Right renal pelvis (tissue), 4 donors: Measurements from ENCODE around the gene ATP2B2. TPM values are rescaled to one million over a fixed set of nuclear protein-coding genes. Genes with fewer than 3 reads are reported as not detected.

ENCODE experiments used
- DNase-seq, 4 donors: peaks; one replicate each; pipeline ENCODE4 v3.0.0-alpha.2; 2013; ENCODE audit warnings: low read depth in 4 of 4, low spot score in 3 of 4, missing footprints in 1 of 4
- polyA plus RNA-seq, 4 donors: library from polyadenylated mRNA; unstranded; fragments of 120-200 nt; gene quantifications; one replicate each; pipeline ENCODE4 v1.2.1, GENCODE V29; 2013; ENCODE audit not compliant: insufficient read length in 4 of 4

Gene ATP2B2
- polyA plus RNA-seq, 4 donors: 0.38 to 0.51 (median 0.41) TPM

DNA sequence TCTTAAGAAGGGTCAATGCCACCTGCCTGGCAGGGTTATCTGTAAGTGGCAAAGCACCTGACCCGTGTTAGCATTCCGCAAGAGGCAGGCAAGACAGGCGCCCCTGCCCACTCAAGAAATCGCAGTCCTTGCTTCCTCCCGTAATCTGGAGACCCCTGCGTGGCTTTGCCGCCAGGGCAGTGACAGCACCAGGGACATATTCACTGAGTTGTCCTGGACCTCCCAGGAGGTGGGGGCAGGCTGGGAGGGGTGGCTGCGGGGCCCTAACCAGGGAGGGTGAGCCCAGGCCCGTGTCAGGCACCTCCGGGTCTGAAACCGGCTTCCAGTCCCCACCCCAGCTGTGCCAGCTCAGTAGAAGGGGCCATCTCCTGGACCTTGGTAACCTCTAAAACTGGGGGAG is 168.6 kb downstream of the ATP2B2 start:
- DNase-seq: no peak

DNA sequence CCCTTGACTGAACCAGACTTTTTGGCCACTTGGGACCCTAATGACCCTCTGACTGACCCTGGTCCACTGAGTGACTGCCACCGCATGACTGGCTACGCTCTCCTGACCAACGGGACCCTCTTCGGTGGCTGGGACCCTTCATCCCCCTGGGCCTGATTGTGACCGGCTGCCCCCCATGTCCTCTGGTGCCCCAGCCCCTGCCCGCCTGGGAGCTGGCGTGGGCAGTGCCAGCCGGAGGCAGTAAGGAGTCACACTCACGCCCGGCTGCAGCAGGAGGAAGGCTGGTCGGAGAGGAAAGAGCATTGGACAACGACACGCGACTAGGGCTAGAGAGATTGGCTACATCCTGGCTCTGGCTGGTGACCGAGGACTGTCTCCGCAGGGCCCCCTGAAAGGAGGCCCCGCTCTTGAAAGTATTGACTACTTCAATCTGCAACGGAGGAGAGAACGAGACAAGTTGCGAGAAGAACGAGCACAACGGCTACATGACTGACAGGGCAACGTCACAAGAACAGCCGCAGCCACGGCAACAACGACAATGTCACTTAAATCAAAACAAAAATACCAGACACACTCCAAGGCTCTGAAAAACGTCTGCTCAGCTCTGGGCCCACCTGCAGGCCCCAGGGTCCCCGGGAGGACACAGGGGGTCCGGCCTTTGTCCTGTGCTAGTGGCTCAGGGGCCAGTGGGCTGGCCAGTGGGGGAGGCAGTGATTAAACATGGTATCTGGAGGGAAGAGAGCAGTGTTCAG is 169.3 kb downstream of the ATP2B2 start:
- no peak for DNase-seq

DNA sequence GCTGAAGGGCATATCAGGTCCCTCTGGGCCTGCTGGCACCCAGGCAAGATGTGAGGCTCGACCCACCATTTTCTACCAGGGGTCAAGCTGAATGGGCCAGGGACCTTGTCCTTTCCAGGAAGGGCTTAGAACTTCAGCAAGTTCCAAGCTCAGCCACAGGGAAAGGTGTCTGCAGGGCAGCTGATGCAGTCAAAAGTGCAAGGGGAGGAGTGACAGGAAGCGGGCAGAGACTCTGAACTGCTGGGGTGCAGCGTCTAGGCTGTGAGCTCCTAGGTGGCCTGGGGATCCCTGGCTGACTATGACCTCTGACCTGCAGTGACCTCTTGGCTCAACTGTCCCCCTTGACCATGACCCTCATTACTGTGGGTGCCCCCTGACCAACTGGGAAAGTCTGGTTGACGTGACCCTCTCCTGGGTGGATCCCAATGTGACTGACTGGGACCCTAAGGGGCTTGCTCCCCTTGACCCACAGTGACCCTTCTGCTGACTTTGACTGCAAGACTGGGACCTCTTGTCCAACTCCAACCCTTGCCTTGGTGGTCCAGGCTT is 170.1 kb downstream of the ATP2B2 start:
- DNase-seq: no peak

DNA sequence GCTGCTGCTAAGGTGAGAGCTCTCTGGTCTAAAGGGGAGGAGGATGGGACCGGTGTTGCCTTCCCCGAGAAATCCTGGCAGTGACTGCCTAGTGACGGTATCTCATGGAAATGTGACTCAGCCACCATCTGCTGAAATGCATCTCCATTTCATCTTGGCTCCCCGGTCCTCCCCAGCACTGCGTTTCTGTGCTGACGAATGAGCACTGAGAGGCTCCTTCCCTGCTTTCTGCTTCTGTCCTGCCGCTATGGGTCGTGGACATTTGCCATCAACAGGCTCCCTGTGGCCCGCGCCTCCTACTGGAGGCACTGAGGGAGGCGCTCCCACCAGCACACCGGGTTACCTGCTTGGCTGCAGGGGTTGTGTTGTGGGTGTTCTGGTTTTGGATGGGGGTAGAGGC is 170.9 kb downstream of the ATP2B2 start:
- no peak for DNase-seq

DNA sequence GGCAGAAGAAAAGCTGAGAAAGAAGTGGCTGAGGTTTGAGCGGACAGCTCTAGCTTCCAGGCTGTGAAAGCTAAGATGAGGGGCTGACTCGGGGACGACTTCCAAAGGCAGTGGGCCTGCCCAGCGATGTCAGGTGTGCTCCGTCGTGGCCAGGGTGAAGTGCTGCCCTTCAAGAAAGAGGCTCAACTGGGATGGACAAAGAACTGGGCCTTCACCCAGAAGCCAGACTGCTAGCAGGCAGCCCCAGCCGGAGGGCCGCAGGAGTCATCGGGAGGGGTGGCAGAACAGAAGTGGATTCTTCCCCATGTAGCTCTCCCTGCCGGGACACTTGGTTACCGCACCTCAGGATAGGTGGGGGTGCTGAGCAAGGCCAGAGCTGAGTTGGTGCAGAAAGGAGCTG is 171.3 kb downstream of the ATP2B2 start:
- no peak for DNase-seq

DNA sequence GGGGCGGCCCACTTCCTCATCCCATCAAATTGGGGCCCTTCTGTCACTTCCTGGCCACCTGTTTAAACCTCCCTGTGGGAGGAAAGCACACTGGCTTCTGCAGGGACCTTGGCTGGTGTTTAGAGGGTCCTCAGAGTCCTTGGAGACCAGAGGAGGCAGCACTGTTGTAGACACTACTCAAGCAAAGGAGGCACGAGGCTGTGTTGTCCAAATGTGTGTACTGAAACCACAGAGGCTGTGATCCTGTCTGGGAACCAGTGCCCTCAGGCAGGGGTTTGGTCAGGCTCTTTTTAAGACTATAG is 172.1 kb downstream of the ATP2B2 start:
- no peak for DNase-seq

DNA sequence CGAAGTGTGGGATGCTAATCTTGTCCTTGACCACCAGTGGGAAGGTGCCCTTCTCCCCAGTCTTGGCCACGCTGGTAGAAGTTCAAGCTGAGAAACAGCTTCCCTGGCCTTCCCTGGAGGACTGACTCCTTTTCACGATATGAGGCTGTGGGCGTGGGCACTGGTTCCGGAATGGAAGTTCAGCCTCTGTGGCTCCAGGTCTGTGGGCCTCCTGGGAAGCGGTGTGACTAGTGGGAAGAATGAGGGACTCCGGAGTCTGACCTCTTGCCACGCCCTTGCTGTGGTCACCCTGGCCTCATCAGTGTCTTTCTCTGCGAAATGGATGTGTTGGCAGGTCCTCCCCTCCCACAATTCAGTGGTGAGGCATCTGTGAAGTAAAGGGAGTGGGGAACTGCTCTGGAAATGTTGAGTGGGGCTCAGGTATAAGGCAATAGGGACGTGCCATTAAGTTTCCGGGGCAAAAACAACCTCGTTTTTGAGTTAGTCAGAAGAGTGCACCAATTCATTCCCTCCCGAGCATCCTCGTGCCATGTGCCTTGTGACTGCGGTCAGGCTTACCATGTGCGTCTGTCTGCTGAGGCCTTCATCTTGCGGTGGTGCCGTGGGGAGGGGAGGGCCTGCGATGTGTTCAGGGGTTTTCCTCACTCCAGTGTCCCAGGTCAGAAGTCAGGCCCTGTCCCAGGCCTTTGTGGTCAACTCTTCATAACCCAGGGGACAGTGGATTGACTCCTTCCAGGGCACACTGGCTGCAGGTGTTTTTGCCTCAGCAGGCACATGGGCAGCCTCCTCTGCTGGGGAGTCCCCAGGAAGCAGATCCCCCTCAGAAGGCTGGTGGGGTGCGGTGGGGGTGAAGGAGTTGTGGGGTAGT is 172.7 kb downstream of the ATP2B2 start:
- no peak for DNase-seq

DNA sequence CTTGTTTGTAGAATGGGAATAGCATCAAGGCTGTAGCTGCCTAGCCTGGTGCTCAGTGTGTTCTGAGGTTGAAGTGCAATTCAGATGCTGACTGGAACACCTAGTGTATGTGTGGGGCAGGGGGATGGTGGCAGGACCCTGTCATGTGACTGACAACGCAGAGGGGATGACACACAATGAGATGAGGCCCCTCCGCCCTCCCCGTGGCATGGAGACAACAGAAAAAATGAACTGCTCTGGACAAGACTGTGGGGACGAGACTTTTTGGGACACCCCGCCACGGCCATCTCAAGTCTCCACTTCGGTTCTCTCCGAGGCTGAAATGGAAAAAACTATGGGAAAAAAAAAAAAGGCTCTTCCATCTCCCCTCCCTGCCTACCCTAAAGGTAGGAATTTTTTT is 174.1 kb downstream of the ATP2B2 start:
- DNase-seq: no peak

DNA sequence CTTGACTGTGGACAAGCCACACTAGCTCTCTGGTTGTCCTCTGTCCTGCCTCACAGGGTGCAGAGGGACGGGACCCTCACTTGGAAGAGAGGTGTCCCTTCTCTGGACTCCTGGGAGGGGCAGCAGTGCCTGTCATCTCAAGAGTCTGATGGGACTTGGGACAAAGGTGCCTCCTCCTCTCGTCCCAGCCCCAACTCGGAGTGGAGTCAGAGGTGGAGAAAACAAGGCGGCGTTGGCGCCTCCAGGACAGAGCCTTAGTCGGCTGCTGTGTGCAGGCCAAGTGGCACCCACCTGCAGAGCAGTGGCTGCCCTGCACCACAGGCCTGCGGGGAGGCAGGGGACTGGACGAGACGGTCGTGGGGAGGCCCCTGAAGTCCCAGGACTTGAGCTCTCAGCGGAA is 175.1 kb downstream of the ATP2B2 start:
- no peak for DNase-seq

DNA sequence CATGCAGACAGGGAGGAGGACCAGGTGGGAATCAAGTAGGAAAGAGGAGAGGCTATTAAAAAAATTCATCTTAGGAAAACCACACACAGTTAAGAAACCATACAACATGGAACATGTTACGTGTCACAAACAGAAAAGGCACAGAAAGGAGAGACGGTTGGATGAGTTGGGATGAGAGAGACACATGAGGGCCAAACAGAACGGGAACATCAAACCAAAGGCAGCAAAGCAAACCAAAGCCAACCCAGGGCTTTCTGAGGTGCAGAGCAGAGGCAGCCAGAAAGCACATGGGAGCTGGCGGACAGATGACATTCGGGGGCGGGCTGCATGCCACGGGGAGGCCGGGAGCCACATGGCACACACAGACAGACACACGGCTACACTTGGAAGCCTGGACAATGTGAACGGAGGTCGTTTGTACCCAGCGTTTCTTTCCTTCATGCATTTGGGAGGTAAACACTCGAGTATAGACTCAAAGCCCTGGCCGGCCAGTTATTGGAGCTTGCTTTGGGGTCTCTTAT is 175.8 kb downstream of the ATP2B2 start:
- no peak for DNase-seq

DNA sequence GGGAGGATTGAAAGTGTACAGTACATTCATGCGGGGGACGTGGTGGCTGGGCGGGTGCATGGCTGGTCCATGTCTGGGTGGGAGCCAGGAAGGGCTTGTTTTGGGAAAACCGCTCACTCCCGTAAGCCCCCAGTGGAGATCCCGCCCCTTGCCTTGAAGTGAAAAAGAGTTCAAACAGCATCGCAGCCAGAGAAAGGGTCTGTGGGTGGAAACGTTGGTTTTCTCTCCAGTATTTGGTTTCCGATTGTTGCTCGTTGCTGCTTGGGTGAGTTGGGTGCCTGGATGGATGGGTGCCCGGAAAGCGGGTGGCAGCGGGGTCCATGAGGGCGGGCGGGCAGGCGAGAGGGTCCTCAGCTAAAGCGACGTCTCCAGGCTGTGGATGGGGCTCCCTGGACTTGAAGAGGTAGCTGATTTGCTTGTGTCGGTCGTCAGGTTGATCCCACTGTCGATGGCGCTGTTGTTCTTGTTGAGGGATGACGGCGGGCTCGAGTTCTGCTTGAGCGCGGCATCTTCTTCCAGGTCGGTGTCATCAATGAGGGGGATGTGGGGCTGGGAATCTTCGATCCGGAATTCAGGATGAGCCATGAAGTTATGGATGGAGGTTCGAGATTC is 176.8 kb downstream of the ATP2B2 start:
- no peak for DNase-seq

DNA sequence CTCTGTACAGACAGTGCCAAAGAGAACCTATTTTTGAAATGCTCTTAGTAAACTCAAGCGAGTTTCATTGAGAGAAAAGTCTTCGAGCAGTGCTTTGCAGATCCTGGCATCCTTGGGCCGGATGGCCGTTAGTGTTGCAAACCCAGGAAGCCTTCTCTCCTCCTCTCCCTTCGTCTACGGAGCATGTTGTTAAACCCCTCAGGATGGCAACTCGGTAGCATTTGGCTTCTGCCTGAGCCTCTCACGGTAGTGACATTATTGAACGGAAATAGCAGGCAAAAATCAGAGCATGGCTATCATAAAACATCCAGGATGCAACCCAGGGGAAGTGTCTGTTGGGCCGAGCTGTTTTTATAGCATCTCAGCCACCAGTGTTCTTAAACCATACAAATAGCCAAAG is 177.8 kb downstream of the ATP2B2 start:
- no peak for DNase-seq

DNA sequence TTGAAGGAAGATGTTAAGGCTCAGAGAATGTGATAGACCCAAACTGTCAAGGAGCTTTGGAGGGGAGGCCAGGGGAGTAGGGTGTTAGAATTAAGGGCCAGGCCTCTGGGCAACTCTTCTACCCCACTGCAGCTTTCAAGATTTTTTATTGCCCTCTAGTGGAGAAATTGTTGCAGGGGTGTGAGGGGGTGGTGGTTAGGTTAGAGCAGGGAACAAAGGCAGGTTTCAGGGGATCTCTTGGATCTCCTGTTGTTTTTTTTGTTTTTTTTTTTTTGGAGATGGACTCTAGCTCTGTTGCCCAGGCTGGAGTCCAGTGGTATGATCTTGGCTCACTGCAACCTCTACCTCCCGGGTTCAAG is 183.1 kb downstream of the ATP2B2 start:
- no peak for DNase-seq

DNA sequence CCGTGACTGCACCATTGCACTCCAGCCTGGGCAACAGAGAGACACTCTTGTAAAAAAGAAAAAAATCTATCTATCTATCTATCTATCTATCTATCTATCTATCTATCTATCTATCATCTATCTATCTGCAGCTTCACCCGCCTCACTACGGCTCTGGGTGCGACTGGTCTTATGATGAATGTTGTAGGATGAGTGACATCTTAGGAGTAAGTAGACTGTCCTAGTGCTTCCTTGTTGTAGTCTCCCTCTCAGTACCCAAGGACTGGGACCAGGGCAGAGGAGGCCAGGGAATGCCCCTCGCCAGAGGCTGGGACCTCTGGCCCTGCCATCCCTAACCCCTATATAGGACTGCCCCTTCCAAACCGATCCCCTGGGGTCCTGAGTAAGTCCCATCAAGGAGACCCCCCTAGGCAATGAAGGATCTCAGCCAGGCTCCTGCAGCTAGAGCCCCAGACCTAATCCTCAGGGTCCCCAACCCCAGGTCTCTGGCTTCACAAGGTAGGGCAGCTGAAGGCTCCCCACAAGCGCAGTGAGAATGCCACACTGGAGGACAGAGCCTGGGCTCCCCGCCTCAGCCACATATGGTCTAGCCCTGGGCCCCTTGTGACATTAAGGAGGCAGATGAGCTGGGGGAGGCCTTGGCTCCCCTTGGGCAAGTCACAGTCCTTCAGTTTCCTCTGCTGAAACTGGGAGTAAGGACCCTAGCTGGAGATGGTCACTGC is 183.6 kb downstream of the ATP2B2 start:
- DNase-seq: no peak

DNA sequence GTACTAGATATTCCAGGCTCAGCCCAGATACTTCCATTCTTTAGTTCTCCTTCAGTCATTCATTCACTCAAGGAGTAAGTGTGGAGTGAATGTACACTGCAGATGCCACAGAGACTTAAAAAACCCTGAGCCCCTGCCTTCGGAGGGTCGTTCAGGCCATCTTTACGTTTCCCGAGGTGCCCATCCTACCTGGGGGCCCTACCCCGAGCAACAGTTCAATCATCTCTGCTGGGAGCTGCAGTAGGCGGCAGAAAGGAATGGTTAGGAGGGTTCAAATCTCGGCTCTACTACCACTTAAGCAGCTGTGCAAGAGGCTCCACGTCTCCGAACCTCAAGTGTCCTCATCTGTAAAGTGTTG is 185.1 kb downstream of the ATP2B2 start:
- DNase-seq: no peak

DNA sequence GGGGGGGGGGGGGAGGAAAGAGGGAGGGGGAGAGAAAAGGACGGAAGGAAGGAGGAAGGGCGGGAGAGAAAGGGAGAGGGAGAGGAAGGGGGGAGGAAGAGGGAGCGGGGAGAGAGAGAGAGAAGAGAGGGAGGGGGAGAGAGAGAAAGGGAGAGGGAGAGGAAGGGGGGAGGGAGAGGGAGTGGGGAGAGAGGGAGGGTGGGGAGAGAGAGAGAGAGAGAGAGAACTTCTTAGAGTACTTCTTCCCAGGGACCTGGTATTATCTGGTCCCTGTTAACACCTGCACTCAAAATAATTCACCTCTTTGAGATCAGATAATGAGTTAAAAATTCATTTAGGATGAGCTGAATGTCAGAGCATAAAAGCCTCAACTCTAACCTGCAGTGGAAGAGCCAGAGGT is 185.6 kb downstream of the ATP2B2 start:
- DNase-seq: no peak

DNA sequence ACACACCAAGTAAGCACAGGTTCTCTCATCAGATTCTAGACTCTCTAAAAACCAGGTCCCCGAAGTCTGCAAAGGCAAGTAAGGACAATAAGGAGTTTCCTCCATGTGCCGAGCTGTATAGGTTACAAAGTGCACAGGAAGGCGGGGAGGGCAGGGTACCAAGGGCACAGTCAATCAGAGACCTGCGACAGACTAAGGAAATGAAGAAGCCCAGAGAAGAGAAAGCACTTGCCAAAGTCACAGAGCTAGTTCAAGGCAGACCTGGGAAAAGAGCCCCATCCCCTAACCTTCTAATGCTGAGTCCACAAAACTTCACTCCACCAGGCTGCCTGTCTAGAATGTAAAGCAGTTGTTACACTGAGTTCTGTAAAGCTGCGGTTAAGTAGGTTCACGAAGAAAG is 186.1 kb downstream of the ATP2B2 start:
- DNase-seq: no peak

DNA sequence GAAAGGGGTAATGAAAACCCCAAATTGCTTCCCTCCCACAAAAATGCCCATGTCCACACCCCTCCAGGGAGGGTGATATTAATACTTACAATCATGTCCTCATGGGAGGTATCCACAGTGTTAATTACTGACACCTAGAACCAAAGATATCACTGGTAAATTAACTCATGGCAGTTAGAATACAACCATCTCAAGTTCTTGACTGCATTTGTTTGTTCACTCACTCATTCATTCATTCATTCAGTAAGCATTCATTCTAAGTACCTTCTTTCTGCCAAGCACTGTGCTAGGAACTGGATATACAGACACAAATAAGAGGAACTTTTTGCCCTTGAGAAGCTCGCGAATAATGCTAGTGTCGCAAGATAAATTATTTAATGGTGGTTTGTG is 187.4 kb downstream of the ATP2B2 start:
- DNase-seq: no peak

DNA sequence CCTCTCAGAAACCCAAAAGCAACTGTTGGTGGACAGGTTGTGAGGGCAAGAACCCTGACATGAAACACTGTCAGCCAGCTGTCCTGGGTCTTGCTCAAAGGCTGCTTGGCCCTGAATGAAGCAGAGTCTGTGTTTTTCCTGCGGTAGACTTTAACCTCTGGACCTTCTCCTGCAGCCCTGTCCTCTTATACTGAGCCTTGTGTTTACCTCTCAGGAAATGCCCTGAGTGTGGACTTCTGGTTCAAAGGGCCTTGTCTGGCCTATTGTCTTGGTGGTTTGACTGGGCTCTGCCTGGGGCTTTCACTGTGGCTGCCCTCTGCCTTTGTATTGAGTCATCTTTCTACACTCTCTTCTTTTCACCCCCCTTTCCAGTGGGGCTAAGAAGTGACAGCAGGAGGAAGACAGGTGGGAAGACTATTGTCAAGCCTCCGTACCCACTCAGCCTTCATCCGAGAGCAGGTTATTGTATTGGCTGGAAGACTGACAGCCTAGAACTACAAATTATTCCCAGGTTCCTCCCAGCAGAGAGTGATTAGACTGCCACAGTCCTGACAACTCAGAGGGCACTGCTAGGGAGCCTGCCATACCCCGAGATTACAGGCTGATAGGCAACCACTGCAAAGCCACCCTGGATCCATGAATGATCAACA is 187.9 kb downstream of the ATP2B2 start:
- no peak for DNase-seq

DNA sequence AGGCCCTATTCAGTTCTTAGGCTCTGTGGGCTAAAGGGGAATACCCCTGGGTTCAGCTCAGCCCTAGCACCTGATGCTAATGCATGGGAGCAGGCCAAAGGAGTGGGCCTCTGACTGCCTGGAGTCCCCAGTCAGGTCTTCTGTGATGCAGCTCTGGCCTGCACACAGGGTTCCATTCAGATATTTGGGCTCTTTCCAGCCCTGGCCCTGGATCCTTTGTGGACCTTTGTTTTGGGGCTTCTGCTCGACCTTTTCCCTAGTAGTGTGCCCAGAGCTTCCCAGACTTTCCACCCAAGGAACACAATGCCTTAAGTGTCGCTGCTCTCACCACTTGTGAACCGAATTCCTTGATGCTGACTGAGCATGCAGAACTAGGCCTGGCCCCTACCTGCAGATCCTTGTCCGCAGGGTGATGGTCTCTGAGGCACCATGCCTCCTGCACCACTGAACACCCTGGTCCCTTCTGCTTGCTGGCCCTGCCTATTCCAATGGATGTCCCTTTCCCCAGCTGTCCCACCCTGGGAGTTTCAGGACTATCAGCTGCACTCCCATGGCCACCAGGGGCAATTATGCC is 189.5 kb downstream of the ATP2B2 start:
- DNase-seq: no peak
